Neural cell (in vitro differentiated cells): ENCODE data around the gene C17orf50. TPM values are rescaled to one million over a fixed set of nuclear protein-coding genes. Genes with fewer than 3 reads are reported as not detected.

Experiments
- H2AFZ ChIP-seq: fragments of 200-600, 300-800 bp; sonication (generic), shearing (Covaris generic); 2 replicates; pipeline ENCODE4 v1.6.0; 2014; ENCODE audit warnings: low read depth, mild to moderate bottlenecking, antibody characterized with exemption, low read length, moderate library complexity
- H3F3A ChIP-seq: fragments of 200-600 bp; shearing (Covaris generic); 2 replicates; pipeline ENCODE4 v1.6.1; 2016; ENCODE audit warnings: mild to moderate bottlenecking, moderate library complexity, mixed read lengths, antibody characterized with exemption, low read length; ENCODE audit not compliant: insufficient read depth, poor library complexity, severe bottlenecking
- H3K27ac ChIP-seq: fragments of 200-600, 300-800 bp; sonication (generic), shearing (Covaris generic); 2 replicates; pipeline ENCODE4 v1.5.1; 2014; ENCODE audit warnings: mild to moderate bottlenecking, low read length, moderate library complexity
- H3K27me3 ChIP-seq: fragments of 300-800, 200-600 bp; sonication (generic), shearing (Covaris generic); 2 replicates; pipeline ENCODE4 v1.6.0; 2014; ENCODE audit warnings: mild to moderate bottlenecking, low read depth, low read length, moderate library complexity; ENCODE audit not compliant: insufficient read depth
- H3K36me3 ChIP-seq: fragments of 300-800, 200-600 bp; sonication (generic), shearing (Covaris generic); 2 replicates; pipeline ENCODE4 v1.5.1; 2014; ENCODE audit warnings: mild to moderate bottlenecking, antibody characterized with exemption, low read length, moderate library complexity; ENCODE audit not compliant: insufficient read depth
- H3K4me2 ChIP-seq: fragments of 300-800, 200-600 bp; sonication (generic), shearing (Covaris generic); 2 replicates; pipeline ENCODE4 v1.6.0; 2014; ENCODE audit warnings: mild to moderate bottlenecking, low read length
- H3K4me3 ChIP-seq: fragments of 300-800, 200-600 bp; sonication (generic), shearing (Covaris generic); 2 replicates; pipeline ENCODE4 v1.5.1; 2014; ENCODE audit warnings: mild to moderate bottlenecking, low read length, moderate library complexity
- H3K79me2 ChIP-seq: fragments of 200-600 bp; shearing (Covaris generic); replicated peaks from 2 replicates; pipeline ENCODE4 v1.6.0; 2014; ENCODE audit warnings: mild to moderate bottlenecking, low read length, moderate library complexity; ENCODE audit not compliant: insufficient read depth
- H3K9ac ChIP-seq: fragments of 300-800, 200-600 bp; sonication (generic), shearing (Covaris generic); 2 replicates; pipeline ENCODE4 v1.6.1; 2016; ENCODE audit warnings: mild to moderate bottlenecking, low read length, mixed read lengths
- H3K9me2 ChIP-seq: fragments of 200-600 bp; shearing (Covaris generic); 2 replicates; pipeline ENCODE4 v1.6.1; 2016; ENCODE audit warnings: mild to moderate bottlenecking, low read length, mixed read lengths; ENCODE audit not compliant: insufficient read depth
- H3K9me3 ChIP-seq: fragments of 200-600, 300-800 bp; sonication (generic), shearing (Covaris generic); 2 replicates; pipeline ENCODE4 v1.6.1; 2016; ENCODE audit warnings: mild to moderate bottlenecking, mixed run types, low read length, moderate library complexity, mixed read lengths
- H4K20me1 ChIP-seq: fragments of 200-600 bp; shearing (Covaris generic); 2 replicates; pipeline ENCODE4 v1.6.1; 2016; ENCODE audit warnings: mild to moderate bottlenecking, mixed run types; ENCODE audit not compliant: insufficient read depth
- CTCF ChIP-seq: fragments of 450-650 bp; IDR thresholded peaks from 2 replicates; pipeline ENCODE4 v1.5.1; 2014; ENCODE audit warnings: antibody characterized with exemption, mild to moderate bottlenecking, moderate library complexity; ENCODE audit not compliant: poor library complexity, severe bottlenecking
- EP300 ChIP-seq: fragments of 450-650 bp; conservative IDR thresholded peaks from 2 replicates; pipeline ENCODE4 v1.6.1; 2014; ENCODE audit warnings: antibody characterized with exemption, mild to moderate bottlenecking, moderate library complexity; ENCODE audit not compliant: poor library complexity, severe bottlenecking
- EZH2 ChIP-seq: fragments of 200-600, 300-800 bp; shearing (Covaris generic), sonication (generic); IDR thresholded peaks from 2 replicates; pipeline ENCODE4 v1.6.1; 2014; ENCODE audit warnings: antibody characterized with exemption, low read length, borderline replicate concordance, mild to moderate bottlenecking; ENCODE audit not compliant: insufficient read depth, poor library complexity, severe bottlenecking
- MXI1 ChIP-seq: fragments of 450-650 bp; conservative IDR thresholded peaks from 2 replicates; pipeline ENCODE4 v1.6.1; 2014; ENCODE audit warnings: antibody characterized with exemption, mild to moderate bottlenecking; ENCODE audit not compliant: poor library complexity, severe bottlenecking
- POLR2AphosphoS5 ChIP-seq: IDR thresholded peaks from 2 replicates; pipeline ENCODE4 v1.6.1; 2012
- RAD21 ChIP-seq: fragments of 450-650 bp; conservative IDR thresholded peaks from 2 replicates; pipeline ENCODE4 v1.6.1; 2014; ENCODE audit warnings: antibody characterized with exemption, mild to moderate bottlenecking, moderate library complexity
- SMC3 ChIP-seq: fragments of 450-650 bp; conservative IDR thresholded peaks from 2 replicates; pipeline ENCODE4 v1.6.1; 2014; ENCODE audit warnings: antibody characterized with exemption, mild to moderate bottlenecking, moderate library complexity; ENCODE audit not compliant: poor library complexity
- TAF1 ChIP-seq: IDR thresholded peaks from 2 replicates; pipeline ENCODE4 v1.6.1; 2012; ENCODE audit warnings: low read depth
- polyA plus RNA-seq: library from polyadenylated mRNA; depleted of rRNA; stranded (reverse); fragments of >200 nt; gene quantifications from 2 replicates; pipeline ENCODE4 v1.2.3, GENCODE V29; 2014
- TF ChIP-seq, protein P1 (sequence below): IDR thresholded peaks from 2 replicates; pipeline ENCODE4 v1.6.1; 2012; ENCODE audit warnings: borderline replicate concordance

The C17orf50 gene
- polyA plus RNA-seq, 1 donor from 2014 or later: not detected

GRCh38 chr17:35778641-35779196 lies 18.0 kb downstream of the C17orf50 start:
- H3K9ac ChIP-seq: no peak overlapping the region
- no peak overlapping the region for H3K4me3 ChIP-seq
- TF ChIP-seq POLR2AphosphoS5: no peak
- no peak for TF ChIP-seq CTCF
- TF ChIP-seq, protein P1, sequence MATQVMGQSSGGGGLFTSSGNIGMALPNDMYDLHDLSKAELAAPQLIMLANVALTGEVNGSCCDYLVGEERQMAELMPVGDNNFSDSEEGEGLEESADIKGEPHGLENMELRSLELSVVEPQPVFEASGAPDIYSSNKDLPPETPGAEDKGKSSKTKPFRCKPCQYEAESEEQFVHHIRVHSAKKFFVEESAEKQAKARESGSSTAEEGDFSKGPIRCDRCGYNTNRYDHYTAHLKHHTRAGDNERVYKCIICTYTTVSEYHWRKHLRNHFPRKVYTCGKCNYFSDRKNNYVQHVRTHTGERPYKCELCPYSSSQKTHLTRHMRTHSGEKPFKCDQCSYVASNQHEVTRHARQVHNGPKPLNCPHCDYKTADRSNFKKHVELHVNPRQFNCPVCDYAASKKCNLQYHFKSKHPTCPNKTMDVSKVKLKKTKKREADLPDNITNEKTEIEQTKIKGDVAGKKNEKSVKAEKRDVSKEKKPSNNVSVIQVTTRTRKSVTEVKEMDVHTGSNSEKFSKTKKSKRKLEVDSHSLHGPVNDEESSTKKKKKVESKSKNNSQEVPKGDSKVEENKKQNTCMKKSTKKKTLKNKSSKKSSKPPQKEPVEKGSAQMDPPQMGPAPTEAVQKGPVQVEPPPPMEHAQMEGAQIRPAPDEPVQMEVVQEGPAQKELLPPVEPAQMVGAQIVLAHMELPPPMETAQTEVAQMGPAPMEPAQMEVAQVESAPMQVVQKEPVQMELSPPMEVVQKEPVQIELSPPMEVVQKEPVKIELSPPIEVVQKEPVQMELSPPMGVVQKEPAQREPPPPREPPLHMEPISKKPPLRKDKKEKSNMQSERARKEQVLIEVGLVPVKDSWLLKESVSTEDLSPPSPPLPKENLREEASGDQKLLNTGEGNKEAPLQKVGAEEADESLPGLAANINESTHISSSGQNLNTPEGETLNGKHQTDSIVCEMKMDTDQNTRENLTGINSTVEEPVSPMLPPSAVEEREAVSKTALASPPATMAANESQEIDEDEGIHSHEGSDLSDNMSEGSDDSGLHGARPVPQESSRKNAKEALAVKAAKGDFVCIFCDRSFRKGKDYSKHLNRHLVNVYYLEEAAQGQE: no peak
- no peak for TF ChIP-seq SMC3
- no peak for TF ChIP-seq EZH2
- no peak for TF ChIP-seq TAF1
- H3K4me2 ChIP-seq: no peak overlapping the region
- no peak overlapping the region for H3K27ac ChIP-seq
- no peak overlapping the region for H2AFZ ChIP-seq
- no peaks in the 10 kb centered on the region for H3K36me3 ChIP-seq
- no peaks in the 10 kb centered on the region for H3K9me2 ChIP-seq
- no peaks in the 10 kb centered on the region for H3F3A ChIP-seq
- H3K27me3 ChIP-seq: no peaks in the 10 kb centered on the region
- H3K79me2 ChIP-seq: no peaks in the 10 kb centered on the region
- no peaks in the 10 kb centered on the region for H3K9me3 ChIP-seq
- no peaks in the 10 kb centered on the region for H4K20me1 ChIP-seq

DNA sequence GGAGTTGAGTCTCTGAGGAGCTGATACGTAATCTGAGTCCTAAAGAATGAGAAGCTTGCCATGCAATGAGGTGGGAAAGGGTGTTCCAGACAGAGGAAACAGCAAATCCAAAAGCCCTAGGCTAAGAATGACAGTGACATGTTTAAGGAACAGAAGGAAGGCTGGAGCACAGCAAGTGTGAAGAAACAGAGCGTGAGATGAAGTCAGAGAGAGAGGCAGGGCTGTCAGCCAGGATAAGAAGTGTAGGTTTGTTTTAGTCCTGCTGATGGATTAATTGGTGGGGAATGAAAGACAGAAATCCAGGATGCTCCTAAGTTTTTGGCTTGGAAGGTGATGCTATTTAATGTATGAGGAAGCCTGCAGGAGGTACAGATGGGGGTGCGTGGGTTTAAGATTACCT lies 20.3 kb downstream of the C17orf50 start:
- Histone ChIP-seq H3K79me2 (no peaks in the 10 kb centered on the region), H4K20me1 (no peaks in the 10 kb centered on the region), H3K4me3 (no peak overlapping the region), H3K27ac (no peak overlapping the region), H3K27me3 (no peaks in the 10 kb centered on the region), H3F3A (no peaks in the 10 kb centered on the region), H3K9ac (no peak overlapping the region), H3K9me2 (no peaks in the 10 kb centered on the region), H3K9me3 (no peaks in the 10 kb centered on the region), H2AFZ (no peak overlapping the region), H3K36me3 (no peaks in the 10 kb centered on the region), H3K4me2 (no peak overlapping the region)
- no peak for TF ChIP-seq RAD21
- TF ChIP-seq POLR2AphosphoS5: no peak
- no peak for TF ChIP-seq TAF1
- no peak for TF ChIP-seq EZH2
- no peak for TF ChIP-seq SMC3
- no peak for TF ChIP-seq EP300
- TF ChIP-seq CTCF: no peak
- TF ChIP-seq, protein P1: no peak
- no peak for TF ChIP-seq MXI1
